ENCODE results near the gene PSMC1.

GRCh38 chr14:90255871-90256270 is 482 bp upstream of the PSMC1 start:
- TF ChIP-seq, protein P1, sequence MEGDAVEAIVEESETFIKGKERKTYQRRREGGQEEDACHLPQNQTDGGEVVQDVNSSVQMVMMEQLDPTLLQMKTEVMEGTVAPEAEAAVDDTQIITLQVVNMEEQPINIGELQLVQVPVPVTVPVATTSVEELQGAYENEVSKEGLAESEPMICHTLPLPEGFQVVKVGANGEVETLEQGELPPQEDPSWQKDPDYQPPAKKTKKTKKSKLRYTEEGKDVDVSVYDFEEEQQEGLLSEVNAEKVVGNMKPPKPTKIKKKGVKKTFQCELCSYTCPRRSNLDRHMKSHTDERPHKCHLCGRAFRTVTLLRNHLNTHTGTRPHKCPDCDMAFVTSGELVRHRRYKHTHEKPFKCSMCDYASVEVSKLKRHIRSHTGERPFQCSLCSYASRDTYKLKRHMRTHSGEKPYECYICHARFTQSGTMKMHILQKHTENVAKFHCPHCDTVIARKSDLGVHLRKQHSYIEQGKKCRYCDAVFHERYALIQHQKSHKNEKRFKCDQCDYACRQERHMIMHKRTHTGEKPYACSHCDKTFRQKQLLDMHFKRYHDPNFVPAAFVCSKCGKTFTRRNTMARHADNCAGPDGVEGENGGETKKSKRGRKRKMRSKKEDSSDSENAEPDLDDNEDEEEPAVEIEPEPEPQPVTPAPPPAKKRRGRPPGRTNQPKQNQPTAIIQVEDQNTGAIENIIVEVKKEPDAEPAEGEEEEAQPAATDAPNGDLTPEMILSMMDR (conservative IDR thresholded peaks at IDR 0.05; ENCODE audit: low read depth in 2 of 2) = no peak
- no peak for TF ChIP-seq POLR2AphosphoS5 (IDR thresholded peaks at IDR 0.05; ENCODE audit: low read depth)
- TF ChIP-seq ZNF331 (CRISPR knock-in tag; IDR thresholded peaks at IDR 0.05; ENCODE audit: low read depth) = no peak
- no peak for TF ChIP-seq JUNB (IDR thresholded peaks at IDR 0.05; ENCODE audit: unreplicated experiment)
- TF ChIP-seq EZH2 (IDR thresholded peaks at IDR 0.05; ENCODE audit: low read depth, unreplicated experiment) = no peak
- no peak for TF ChIP-seq REST (IDR thresholded peaks at IDR 0.05; ENCODE audit: unreplicated experiment)
- no peak for TF ChIP-seq EZH2phosphoT487 (IDR thresholded peaks at IDR 0.05; ENCODE audit: unreplicated experiment)
- TF ChIP-seq ZNF114 (CRISPR knock-in tag; IDR thresholded peaks at IDR 0.05) = no peak

Data from GM23338 (cell line).